ENCODE data around the gene FOXJ2. TPM values are rescaled to one million over a fixed set of nuclear protein-coding genes. Genes with fewer than 3 reads are reported as not detected.

Gene FOXJ2
- total RNA-seq, 6 experiments from 2014 or later = 4.4 to 5.7 (median 4.8) TPM

GRCh38 chr12:8075935-8076334 is 43.4 kb downstream of the FOXJ2 start:
- intact Hi-C loops (cut with DNase I) = no loop called here
- TF ChIP-seq, protein P1, sequence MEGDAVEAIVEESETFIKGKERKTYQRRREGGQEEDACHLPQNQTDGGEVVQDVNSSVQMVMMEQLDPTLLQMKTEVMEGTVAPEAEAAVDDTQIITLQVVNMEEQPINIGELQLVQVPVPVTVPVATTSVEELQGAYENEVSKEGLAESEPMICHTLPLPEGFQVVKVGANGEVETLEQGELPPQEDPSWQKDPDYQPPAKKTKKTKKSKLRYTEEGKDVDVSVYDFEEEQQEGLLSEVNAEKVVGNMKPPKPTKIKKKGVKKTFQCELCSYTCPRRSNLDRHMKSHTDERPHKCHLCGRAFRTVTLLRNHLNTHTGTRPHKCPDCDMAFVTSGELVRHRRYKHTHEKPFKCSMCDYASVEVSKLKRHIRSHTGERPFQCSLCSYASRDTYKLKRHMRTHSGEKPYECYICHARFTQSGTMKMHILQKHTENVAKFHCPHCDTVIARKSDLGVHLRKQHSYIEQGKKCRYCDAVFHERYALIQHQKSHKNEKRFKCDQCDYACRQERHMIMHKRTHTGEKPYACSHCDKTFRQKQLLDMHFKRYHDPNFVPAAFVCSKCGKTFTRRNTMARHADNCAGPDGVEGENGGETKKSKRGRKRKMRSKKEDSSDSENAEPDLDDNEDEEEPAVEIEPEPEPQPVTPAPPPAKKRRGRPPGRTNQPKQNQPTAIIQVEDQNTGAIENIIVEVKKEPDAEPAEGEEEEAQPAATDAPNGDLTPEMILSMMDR (IDR thresholded peaks at IDR 0.05) = no peak
- TF ChIP-seq POLR2A (IDR thresholded peaks at IDR 0.05) = no peak
- no peak overlapping the region for H3K27ac ChIP-seq
- H3K27me3 ChIP-seq = no peaks in the 10 kb centered on the region
- H3K4me3 ChIP-seq = no peak overlapping the region
- H3K36me3 ChIP-seq = no peaks in the 10 kb centered on the region
- H3K9me3 ChIP-seq = no peaks in the 10 kb centered on the region
- WGBS (ENCODE audit: insufficient coverage, low coverage, low lambda C conversion rate, missing lambda C conversion rate) = 51% methylated on average over 6 of the region's 6 CpGs
- no peaks in the 10 kb centered on the region for H3K4me1 ChIP-seq
- ATAC-seq (no peak), DNase-seq (no peak)

DNA sequence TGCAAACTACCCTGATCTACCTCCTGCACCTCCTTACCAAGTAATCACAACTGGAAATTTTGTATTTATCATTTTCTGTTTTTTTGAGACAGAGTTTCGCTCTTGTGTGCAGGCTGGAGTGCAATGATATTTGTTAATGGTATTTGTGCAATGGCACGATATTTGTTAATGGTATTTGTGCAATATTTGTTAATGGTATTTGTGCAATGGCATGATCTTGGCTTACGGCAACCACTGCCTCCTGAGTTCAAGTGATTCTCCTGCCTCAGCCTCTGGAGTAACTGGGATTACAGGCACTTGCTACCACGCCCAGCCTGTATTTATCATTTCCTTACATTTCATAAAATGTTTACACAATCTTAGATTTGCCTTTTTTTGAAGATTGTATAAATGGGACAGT is 43.9 kb downstream of the FOXJ2 start:
- DNase-seq = no peak
- intact Hi-C loops (cut with DNase I) = no loop called here
- Histone ChIP-seq H3K9me3 (no peaks in the 10 kb centered on the region), H3K36me3 (no peaks in the 10 kb centered on the region), H3K27me3 (no peaks in the 10 kb centered on the region), H3K4me3 (no peak overlapping the region), H3K4me1 (no peaks in the 10 kb centered on the region), H3K27ac (no peak overlapping the region)
- peak in 3 of 4 donors; percentile 40 to 75 (median 64) for ATAC-seq
- WGBS (ENCODE audit: insufficient coverage, low coverage, low lambda C conversion rate, missing lambda C conversion rate) = 28% methylated on average over 4 of the region's 4 CpGs
- TF ChIP-seq, protein P1 (IDR thresholded peaks at IDR 0.05) = no peak

DNA sequence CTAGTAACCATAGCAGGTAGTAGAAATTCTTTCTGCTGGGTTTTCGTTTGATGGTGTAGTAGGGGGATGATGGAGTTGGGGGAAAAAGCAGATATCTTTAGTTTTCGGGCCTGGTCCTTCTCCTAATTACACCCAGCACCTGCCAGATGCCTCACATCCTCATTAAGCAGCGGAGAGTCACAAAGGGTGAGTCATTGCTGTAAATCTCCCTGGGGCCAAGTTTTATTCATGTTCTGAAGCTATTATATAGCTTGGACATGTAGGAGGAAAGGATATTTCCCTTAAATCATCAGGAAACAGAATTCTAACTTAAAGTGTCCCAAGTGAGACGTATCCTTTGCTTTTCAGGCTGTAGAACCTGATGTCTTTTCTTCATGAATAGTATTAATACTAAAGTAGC is 44.7 kb downstream of the FOXJ2 start:
- Histone ChIP-seq H3K27me3 (no peaks in the 10 kb centered on the region), H3K4me3 (no peak overlapping the region), H3K9me3 (no peaks in the 10 kb centered on the region), H3K36me3 (no peaks in the 10 kb centered on the region), H3K27ac (no peak overlapping the region), H3K4me1 (no peaks in the 10 kb centered on the region)
- intact Hi-C loops (cut with DNase I) = no loop called here
- no peak for DNase-seq
- no peak for TF ChIP-seq POLR2A (IDR thresholded peaks at IDR 0.05)
- TF ChIP-seq, protein P1 (IDR thresholded peaks at IDR 0.05) = no peak
- ATAC-seq = no peak
- WGBS (ENCODE audit: insufficient coverage, low coverage, low lambda C conversion rate, missing lambda C conversion rate) = 76% methylated on average over 4 of the region's 4 CpGs

GRCh38 chr12:8078398-8078797 is 45.9 kb downstream of the FOXJ2 start:
- intact Hi-C loops (cut with DNase I) = no loop called here
- TF ChIP-seq, protein P1 (IDR thresholded peaks at IDR 0.05) = peak; percentile 28 to 43 (median 40)
- no peak for TF ChIP-seq POLR2A (IDR thresholded peaks at IDR 0.05)
- peak in 2 of 4 donors; percentile 13 to 40 for ATAC-seq
- no peaks in the 10 kb centered on the region for H3K9me3 ChIP-seq
- 27% methylated on average over 4 of the region's 4 CpGs for WGBS (ENCODE audit: insufficient coverage, low coverage, low lambda C conversion rate, missing lambda C conversion rate)
- H3K36me3 ChIP-seq = no peaks in the 10 kb centered on the region
- no peak for DNase-seq
- H3K4me1 ChIP-seq = peaks cover 0 to 7% (median 3%) of the 10 kb centered on the region in 4 donors
- H3K4me3 ChIP-seq = no peak overlapping the region
- H3K27me3 ChIP-seq = no peaks in the 10 kb centered on the region
- H3K27ac ChIP-seq = no peak overlapping the region

GRCh38 chr12:8078916-8079315 is 46.4 kb downstream of the FOXJ2 start:
- Histone ChIP-seq H3K27me3 (no peaks in the 10 kb centered on the region), H3K36me3 (no peaks in the 10 kb centered on the region), H3K9me3 (no peaks in the 10 kb centered on the region), H3K4me3 (no peak overlapping the region), H3K4me1 (peaks cover 0 to 12% (median 4%) of the 10 kb centered on the region in 4 donors), H3K27ac (no peak overlapping the region)
- TF ChIP-seq POLR2A (IDR thresholded peaks at IDR 0.05) = no peak
- TF ChIP-seq, protein P1 (IDR thresholded peaks at IDR 0.05) = no peak
- ATAC-seq (no peak), DNase-seq (no peak)
- WGBS (ENCODE audit: insufficient coverage, low coverage, low lambda C conversion rate, missing lambda C conversion rate) = 68% methylated on average over 2 of the region's 2 CpGs
- intact Hi-C loops (cut with DNase I) = no loop called here

All from right lobe of liver (tissue), 6 donors.